ENCODE measurements around the gene JUN.

JUN gene

GRCh38 chr1:58754683-58755467 lies 29.0 kb downstream of the JUN start:
- no peak for DNase-seq

- no peak for DNase-seq
These were observed 29.7 kb downstream of the JUN start for GRCh38 chr1:58754073-58754613.

DNA sequence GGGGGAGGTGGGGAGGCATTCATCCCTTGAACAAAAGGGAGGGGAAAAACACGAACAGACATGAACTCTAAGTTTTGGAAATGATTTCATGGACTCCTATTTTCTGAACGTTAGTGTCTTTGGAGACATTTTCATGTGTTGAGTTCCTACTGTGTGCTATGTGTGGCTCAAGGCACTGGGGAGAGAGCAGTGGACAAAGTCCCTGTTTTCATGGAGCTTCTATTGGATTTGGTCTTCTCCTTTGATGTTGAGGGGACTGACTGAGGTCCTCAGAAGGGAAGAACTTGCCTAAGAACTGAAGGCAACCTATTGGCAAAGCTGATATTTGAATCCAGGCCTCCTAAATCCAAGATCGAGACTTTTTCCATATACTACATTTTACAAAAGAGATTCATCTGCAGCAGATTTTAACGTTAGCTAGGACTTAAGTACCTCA lies 30.4 kb downstream of the JUN start:
- no peak for DNase-seq

DNA sequence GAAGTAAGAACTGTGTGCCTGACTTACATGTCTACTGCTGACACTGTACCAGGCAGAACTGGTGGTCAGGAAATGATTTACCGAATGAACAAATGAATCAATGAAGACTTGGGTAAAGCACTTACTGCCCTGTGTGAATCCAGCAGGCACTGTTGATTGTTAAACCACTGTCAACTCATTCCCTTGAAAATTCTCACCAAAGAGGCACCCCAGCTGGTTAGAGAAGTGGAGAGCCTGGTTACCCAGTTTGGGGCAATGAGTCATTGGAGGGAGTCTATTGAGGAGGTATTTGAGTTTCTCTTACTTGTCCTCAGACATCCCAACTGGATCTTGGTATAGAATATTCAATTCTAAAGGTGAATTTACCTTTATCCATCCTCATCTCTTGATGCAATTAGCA lies 34.2 kb downstream of the JUN start:
- DNase-seq = no peak

DNA sequence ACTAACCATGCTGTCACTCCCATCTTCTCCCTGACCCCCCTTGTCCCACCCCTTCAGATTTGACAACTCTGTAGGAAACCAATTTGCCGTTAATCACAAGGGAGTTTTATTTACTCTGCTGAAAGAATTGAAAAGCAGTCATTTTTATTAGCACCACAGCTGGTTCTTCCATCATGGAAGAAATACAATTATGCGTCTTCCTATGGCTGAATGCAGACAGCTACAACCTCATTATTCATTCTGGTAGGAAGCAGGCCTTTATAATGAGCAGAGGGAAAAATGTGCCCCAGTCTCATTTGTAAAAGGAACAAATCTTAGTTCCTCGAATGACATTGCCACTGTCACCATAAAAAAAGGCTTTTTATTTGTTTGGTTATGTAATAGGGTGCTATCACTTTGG lies 35.2 kb downstream of the JUN start:
- peak; percentile 89 for DNase-seq

GRCh38 chr1:58746757-58747156 lies 37.1 kb downstream of the JUN start:
- DNase-seq = no peak

DNA sequence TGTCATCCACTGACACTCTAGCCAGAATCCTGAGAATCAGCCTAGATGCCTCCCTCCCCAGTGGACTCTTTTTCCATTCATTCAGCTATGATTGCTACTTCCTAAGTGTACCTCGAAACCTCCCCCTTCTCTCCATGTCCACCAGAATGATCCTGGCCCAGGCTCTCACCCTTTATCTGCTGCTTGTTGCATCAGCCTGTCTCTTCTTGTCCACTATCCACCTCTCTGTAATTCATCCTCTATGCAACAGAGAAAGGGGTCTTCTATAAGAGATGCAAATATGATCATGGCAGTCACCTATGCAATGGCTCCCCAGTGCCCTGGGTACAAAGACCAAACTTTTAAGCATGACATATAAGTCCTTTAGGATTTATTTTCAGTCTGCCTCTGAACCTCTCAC lies 37.7 kb downstream of the JUN start:
- no peak for DNase-seq

GRCh38 chr1:58745666-58746065 lies 38.2 kb downstream of the JUN start:
- no peak for DNase-seq

DNA sequence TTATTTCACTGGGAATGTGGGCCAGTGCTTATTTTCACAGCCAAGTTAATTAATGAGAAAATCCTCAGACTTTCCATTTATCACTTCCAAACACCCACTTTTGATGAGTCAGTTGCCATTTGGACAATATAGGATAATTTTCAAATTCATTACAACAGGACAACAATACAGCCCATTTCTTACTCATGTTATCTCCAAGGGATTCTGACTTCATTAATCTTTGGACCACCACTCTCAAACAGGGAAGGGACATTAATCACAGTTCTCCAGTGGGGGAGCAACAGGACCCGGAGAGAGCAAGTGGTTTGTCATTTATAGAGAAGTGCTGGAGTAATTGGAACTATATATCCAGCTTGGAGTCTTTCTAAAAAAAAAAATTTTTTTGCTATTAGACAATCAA lies 38.7 kb downstream of the JUN start:
- no peak for DNase-seq

DNA sequence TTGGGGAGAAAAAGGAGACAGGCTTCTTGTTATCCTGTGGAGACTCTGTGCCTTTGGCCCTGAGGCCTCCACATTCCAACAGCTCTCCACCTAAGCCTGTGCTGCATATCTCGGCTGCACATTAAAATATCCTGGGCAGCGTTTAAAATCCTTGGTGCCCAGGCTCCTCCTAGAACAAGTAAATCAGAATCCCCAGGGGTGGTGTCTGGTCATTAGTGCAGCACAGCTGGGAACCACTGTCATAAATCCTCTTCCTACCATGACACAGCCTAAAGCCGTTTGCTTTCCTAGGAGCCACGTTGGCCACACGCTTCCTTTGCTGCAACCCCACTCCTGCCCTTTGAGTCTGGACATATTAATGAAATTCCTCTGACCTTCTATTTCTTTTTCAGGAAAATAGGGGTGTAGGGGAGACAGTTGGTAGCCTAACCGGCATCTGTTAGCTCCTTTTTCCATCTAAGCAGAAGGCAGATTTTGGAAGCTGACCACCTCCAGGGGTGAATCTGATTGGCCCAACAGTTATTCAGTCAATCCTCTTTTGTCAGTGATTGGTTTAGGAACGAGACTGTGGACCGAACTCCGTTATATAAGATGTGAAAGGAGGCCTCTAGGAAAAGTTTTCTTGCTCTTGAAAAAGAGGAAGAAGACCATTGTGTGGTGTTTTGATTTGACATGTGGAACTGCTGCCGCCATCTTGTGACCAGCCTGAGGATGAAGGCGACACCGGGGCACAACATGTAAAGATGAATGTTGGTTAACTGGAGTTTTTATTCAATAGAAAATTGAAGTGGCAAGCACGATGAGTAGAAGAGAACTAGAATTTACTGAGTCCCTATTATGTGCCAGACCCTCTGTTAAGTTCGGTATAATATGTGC lies 41.9 kb downstream of the JUN start:
- DNase-seq = no peak

DNA sequence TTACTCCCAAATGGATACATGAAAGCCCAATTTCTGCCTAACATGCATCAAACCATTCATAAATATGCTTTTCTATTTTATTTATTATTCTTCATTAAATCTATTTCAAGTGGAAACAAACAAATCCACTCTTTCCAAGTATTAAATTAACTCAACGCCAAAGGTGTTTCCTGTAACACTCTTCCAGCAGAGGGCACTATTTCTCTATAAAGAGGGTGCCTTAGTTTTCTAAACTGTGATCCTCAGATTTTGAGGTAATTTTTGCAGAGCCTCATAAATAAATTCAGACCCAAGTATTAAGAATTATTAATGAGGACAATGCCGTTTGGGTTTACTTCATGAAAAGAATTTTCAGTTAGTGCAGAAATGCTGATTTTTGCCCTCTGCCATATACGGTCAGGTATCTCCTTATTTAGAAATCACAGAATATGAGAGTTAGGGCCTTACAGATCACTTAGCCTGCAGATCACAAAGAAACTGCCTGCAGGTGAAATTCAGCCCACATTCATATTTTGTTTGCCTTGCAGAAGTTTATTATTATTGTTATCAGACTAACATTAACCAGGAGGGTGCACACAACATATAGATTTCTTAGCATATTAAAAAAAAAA lies 43.9 kb downstream of the JUN start:
- peak; percentile 67 for DNase-seq

- no peak for DNase-seq
These were observed 45.0 kb downstream of the JUN start for GRCh38 chr1:58738876-58739275.

DNA sequence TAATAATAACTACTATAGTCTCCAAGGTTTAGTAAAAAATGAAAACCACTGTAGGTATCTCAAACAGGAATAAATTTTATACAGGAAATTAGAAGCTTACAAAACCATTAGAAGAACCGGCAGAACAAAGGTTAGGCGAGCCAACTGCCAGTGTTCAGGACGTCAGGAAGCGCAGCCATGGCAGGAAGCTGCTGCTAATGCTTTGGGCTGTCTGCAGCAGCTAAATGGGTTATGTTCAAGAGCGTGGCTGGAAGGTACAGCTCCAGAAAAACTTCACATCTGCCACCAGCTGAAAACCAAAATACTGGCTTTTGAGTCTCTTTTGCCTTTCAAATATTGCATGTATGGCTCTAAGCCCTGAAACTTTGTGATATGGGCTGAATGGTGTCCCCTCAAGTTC lies 48.3 kb downstream of the JUN start:
- no peak for DNase-seq

DNA sequence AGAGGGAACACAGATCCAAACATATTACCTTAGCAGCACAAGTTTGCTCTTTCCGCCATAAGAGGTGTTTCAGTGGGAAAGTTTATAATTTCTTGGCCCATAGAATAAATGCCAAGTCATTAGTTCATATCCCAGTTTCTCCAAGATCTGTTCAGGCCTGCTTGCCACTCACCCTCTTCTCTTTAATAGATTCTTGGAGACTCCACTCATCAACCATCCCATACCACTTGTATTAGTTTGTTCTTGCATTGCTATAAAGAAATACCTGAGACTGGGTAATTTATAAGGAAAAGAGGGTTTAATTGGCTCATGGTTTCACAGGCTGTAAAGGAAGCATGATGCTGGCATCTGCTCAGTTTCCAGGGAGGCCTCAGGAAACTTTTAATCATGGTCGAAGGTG lies 49.2 kb downstream of the JUN start:
- no peak for DNase-seq

DNA sequence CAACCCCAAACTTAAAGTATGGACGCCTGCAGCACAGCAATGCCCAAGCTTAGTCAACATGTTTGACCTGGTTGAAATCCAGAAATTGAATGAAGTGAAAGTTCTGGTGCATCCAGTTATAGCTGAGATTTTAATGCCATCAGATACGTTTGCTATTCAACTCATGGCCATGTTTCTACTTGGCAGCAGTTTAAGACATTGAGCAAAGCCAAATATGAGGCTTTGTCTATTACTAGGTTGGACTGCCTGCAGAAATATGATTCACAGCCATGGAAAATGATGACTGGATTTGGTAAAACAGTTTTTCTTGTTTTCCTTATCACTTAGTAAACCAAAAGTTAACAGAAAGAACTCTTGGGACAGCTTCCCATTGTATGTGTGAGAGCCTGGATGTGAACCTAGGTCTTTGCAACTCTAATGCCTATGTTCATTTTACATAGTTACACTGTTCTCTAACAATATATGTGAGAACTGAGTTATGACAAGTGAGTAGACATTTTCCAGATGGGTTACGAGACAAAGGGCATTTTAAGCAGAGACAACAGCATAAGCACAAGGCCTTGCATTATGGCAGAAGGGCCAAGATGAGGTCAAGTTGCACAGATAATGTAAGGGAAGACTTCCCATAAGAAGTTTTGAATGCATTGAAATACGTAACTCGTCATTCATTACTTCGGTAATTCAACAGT lies 51.6 kb downstream of the JUN start:
- no peak for DNase-seq
